ENCODE results near the gene COG7. TPM values are rescaled to one million over a fixed set of nuclear protein-coding genes. Genes with fewer than 3 reads are reported as not detected.

Gene COG7
- total RNA-seq, 1 experiment from 2014 or later, result 29.4 TPM

- in situ Hi-C loops (cut with HindIII; ENCODE audit: low pct_unique_long_range_greater_than_20kb, low sequenced_read_pairs), result no loop called here
- no peak for DNase-seq (ENCODE audit: low read depth)
Observed at GRCh38 chr16:23351360-23351759, 101.6 kb downstream of the COG7 start.

DNA sequence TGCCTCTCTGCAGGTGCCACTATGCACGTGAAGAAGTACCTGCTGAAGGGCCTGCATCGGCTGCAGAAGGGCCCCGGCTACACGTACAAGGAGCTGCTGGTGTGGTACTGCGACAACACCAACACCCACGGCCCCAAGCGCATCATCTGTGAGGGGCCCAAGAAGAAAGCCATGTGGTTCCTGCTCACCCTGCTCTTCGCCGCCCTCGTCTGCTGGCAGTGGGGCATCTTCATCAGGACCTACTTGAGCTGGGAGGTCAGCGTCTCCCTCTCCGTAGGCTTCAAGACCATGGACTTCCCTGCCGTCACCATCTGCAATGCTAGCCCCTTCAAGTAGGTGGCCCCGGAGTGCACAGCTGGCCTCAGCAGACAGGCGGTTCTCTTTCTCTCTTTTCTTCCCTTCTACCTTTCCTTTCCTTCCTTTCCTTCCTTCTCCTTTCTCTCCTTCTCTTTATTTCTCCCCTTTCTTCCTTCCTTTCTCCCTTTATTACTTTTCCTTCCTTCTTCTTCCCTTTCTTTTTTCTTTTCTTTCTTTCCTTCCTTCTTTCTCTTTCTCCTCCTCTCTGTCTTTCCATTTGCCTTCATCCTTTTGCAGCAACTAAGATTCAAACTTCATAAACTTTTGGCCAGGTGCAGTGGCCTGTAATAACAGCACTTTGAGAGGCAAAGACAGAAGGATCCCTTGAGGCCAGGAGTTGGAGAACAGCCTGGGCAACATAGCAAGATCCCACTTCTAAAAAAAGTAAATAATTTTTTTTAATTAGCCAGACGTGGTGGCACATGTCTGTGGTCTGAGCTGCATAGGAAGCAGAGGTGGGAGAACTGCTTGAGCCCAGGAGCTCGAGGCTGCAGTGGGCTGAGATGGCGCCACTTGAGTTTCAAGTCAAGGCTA is 104.2 kb downstream of the COG7 start:
- no peak for DNase-seq (ENCODE audit: low read depth)
- in situ Hi-C loops (cut with HindIII; ENCODE audit: low pct_unique_long_range_greater_than_20kb, low sequenced_read_pairs), result no loop called here

DNA sequence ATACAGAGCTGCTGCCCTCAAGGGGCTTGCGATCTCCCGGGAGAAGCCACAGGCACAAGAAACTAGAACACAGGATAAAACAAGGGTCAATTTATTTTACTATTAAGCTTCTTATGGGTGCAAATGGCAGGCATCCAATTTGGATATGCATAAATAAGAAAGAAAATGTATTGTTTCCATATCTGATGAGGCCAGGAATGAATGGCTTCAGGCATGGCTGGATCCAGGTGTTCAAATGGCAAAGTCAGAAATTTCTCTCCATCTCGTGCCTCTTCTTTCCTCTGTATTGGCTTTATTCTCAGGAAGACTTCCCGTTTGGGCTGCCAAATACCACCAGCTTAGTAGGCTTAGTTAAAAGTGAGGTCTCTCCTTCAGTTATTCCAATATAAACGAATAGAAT is 107.8 kb downstream of the COG7 start:
- DNase-seq (ENCODE audit: low read depth), result no peak
- in situ Hi-C loops (cut with HindIII; ENCODE audit: low pct_unique_long_range_greater_than_20kb, low sequenced_read_pairs), result no loop called here

GRCh38 chr16:23343643-23344612 is 109.1 kb downstream of the COG7 start:
- DNase-seq (ENCODE audit: low read depth), result no peak
- in situ Hi-C loops (cut with HindIII; ENCODE audit: low pct_unique_long_range_greater_than_20kb, low sequenced_read_pairs), result no loop called here

GRCh38 chr16:23342083-23342640 is 110.8 kb downstream of the COG7 start:
- no peak for DNase-seq (ENCODE audit: low read depth)
- in situ Hi-C loops (cut with HindIII; ENCODE audit: low pct_unique_long_range_greater_than_20kb, low sequenced_read_pairs), result no loop called here

- DNase-seq (ENCODE audit: low read depth), result no peak
- in situ Hi-C loops (cut with HindIII; ENCODE audit: low pct_unique_long_range_greater_than_20kb, low sequenced_read_pairs), result no loop called here
Observed at GRCh38 chr16:23339787-23340186, 113.2 kb downstream of the COG7 start.

Other genes with a start within 250 kb of the COG7 start
- gene SCNN1B, start 150.9 kb downstream of the COG7 start, total RNA-seq (2014; rRNA removed; shearing (Covaris generic); ENCODE audit: low replicate concordance), result not detected in 2 replicates
- gene GGA2, start 57.3 kb upstream of the COG7 start, total RNA-seq (2014; rRNA removed; shearing (Covaris generic); ENCODE audit: low replicate concordance), result 52.7 and 67.6 TPM in 2 replicates
- gene EARS2, start 104.2 kb upstream of the COG7 start, total RNA-seq (2014; rRNA removed; shearing (Covaris generic); ENCODE audit: low replicate concordance), result 32.9 and 108 TPM in 2 replicates
- 69.9 and 120 TPM in 2 replicates for gene UBFD1, start 104.5 kb upstream of the COG7 start, total RNA-seq (2014; rRNA removed; shearing (Covaris generic); ENCODE audit: low replicate concordance)
- 147 and 186 TPM in 2 replicates for gene NDUFAB1, start 143.1 kb upstream of the COG7 start, total RNA-seq (2014; rRNA removed; shearing (Covaris generic); ENCODE audit: low replicate concordance)
- gene PALB2, start 188.1 kb upstream of the COG7 start, total RNA-seq (2014; rRNA removed; shearing (Covaris generic); ENCODE audit: low replicate concordance), result 8.0 and 12.0 TPM in 2 replicates
- gene DCTN5, start 188.3 kb upstream of the COG7 start, total RNA-seq (2014; rRNA removed; shearing (Covaris generic); ENCODE audit: low replicate concordance), result 48.7 and 108 TPM in 2 replicates
- 20.9 and 23.2 TPM in 2 replicates for gene PLK1, start 225.7 kb upstream of the COG7 start, total RNA-seq (2014; rRNA removed; shearing (Covaris generic); ENCODE audit: low replicate concordance)

All from Caki2 (cell line).